ENCODE results near the gene TXNRD2. TPM values are rescaled to one million over a fixed set of nuclear protein-coding genes. Genes with fewer than 3 reads are reported as not detected.
"Not testable (repeated sequence)": the region's sequence is repeated elsewhere in the genome, so short reads cannot be mapped to it uniquely, and the experiment has no call there.

TXNRD2 gene
- total RNA-seq, 4 donors from 2014 or later: 8.0 to 11.3 (median 10.4) TPM

DNA sequence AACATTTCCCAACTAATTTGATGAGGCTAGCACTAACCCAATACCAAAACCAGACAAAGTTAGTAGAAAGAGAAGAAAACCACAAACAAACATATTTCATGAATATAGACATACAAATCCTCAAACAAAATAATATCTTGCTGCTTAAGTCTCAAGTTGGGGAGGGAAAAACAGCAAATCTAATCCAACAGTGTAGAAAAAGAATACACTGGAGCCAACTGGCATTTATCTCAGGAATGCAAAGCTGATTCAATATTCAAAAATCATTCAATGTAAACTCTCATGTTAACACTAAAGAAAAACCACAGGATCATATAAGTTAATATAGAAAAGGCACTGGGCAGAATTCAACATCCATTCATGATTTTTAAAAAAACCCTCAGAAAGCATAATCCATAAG, 105.1 kb downstream of the TXNRD2 start:
- Histone ChIP-seq H3K4me1 (peaks cover 0 to 14% (median 0%) of the 10 kb centered on the region in 3 donors), H3K27me3 (no peaks in the 10 kb centered on the region), H3K9me3 (no peaks in the 10 kb centered on the region), H3K27ac (no peak overlapping the region), H3K36me3 (no peaks in the 10 kb centered on the region), H3K4me3 (no peak overlapping the region)
- no peak for TF ChIP-seq POLR2A (IDR thresholded peaks at IDR 0.05)
- TF ChIP-seq, protein P1, sequence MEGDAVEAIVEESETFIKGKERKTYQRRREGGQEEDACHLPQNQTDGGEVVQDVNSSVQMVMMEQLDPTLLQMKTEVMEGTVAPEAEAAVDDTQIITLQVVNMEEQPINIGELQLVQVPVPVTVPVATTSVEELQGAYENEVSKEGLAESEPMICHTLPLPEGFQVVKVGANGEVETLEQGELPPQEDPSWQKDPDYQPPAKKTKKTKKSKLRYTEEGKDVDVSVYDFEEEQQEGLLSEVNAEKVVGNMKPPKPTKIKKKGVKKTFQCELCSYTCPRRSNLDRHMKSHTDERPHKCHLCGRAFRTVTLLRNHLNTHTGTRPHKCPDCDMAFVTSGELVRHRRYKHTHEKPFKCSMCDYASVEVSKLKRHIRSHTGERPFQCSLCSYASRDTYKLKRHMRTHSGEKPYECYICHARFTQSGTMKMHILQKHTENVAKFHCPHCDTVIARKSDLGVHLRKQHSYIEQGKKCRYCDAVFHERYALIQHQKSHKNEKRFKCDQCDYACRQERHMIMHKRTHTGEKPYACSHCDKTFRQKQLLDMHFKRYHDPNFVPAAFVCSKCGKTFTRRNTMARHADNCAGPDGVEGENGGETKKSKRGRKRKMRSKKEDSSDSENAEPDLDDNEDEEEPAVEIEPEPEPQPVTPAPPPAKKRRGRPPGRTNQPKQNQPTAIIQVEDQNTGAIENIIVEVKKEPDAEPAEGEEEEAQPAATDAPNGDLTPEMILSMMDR (IDR thresholded peaks at IDR 0.05): no peak
- intact Hi-C loops (cut with DNase I): no loop called here
- DNase-seq: no peak

DNA sequence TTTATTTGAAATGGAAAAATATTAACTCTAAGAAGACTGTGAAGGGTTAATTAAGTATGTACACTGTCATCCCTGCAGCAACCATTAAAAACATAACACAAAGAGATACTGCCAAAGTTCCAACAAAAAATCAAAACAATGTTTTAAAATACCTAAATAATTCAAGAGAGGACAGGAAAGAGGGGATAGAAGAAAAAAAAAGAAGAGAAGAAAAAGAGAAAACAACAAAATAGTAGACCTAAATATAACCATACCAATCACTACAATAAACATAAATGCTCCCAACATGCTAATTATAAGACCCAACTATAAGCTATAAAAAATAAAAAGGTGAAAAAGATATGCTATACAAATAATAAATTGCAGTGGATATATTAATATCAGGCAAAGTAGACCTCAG, 107.0 kb downstream of the TXNRD2 start:
- H3K36me3 ChIP-seq: no peaks in the 10 kb centered on the region
- no peaks in the 10 kb centered on the region for H3K27me3 ChIP-seq
- DNase-seq: no peak
- TF ChIP-seq POLR2A (IDR thresholded peaks at IDR 0.05): no peak
- TF ChIP-seq, protein P1 (IDR thresholded peaks at IDR 0.05): no peak
- no peak overlapping the region for H3K4me3 ChIP-seq
- no peak overlapping the region for H3K27ac ChIP-seq
- intact Hi-C loops (cut with DNase I): no loop called here
- peaks cover 0 to 14% (median 0%) of the 10 kb centered on the region in 3 donors for H3K4me1 ChIP-seq
- H3K9me3 ChIP-seq: no peaks in the 10 kb centered on the region

DNA sequence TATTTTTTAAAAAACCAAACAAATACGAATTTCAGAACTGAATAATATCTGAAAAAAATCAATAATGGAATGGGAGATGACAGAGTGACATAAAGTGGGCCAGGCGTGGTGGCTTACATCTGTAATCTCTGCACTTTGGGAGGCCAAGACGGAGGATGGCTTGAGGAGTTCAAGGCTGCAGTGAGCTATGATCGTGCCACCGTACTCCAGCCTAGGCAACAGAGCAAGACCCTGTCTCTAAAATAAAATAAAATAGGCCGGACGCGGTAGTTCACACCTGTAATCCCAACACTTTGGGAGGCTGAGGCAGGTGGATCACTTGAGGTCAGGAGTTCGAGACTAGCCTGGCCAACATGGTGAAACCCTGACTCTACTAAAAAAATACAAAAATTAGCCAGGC, 108.3 kb downstream of the TXNRD2 start:
- H3K4me1 ChIP-seq: peaks cover 0 to 14% (median 0%) of the 10 kb centered on the region in 3 donors
- H3K27ac ChIP-seq; H3K4me3 ChIP-seq; H3K27me3 ChIP-seq; DNase-seq; intact Hi-C loops (cut with DNase I); H3K36me3 ChIP-seq; H3K9me3 ChIP-seq: not testable (repeated sequence)
- 81 to 82% methylated on average over 9 of the region's 9 CpGs for WGBS, 2 donors

DNA sequence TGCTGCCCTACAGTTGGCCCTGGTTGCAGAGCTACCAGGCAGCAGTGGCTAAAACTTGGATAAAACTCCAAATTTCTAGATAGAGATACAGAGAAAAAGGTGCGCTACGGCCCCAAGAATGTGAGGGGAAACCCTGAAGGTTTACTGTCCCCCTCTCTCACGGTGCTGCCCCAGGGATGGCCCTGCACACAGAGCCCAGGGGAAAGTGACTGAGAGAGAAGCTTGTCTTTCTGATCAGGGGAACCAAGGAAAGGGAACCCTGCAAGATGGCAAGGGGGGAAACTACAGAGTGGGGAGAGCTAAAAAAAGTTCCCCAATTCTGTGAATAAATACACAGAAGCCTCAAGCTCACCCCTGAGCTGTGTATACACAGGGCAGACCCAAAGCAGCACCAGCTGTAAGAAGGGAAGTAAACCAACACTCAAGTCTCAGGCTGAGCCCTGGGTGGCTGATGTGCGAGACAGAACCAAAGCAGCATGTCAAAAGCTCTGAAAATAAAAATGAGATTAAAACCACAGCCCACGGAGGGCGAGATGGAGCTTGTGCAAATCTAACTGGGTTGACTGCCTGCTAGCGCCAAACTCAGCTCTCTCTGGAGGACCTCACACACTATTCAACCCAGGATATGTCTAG, 109.0 kb downstream of the TXNRD2 start:
- no peak for DNase-seq

DNA sequence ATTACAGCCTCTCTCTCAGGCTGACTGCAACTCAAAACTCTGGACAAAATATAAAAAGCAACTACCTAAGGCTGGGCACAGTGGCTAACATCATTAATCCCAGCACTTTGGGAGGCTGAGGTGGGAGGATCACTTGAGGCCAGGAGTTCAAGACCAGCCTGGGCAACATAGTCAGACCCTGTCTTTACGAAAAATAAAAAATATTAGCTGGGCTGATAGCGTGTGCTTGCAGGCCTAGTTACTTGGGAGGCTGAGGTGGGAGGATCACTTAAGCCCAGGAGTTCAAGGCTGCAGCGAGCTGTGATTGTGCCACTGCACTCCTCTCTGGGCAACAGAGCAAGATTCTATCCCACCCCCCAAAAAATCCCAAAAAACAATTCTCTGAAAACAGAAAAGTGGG, 109.6 kb downstream of the TXNRD2 start:
- 73% methylated on average over 3 of the region's 3 CpGs for WGBS, 2 donors
- intact Hi-C loops (cut with DNase I): not testable (repeated sequence)
- H3K4me1 ChIP-seq: peaks cover 0 to 24% (median 0%) of the 10 kb centered on the region in 3 donors

More for the DNA sequence above, 109.0 kb downstream of the TXNRD2 start:
- H3K27me3 ChIP-seq: no peaks in the 10 kb centered on the region
- intact Hi-C loops (cut with DNase I): no loop called here
- TF ChIP-seq, protein P1 (IDR thresholded peaks at IDR 0.05): no peak
- no peak for TF ChIP-seq POLR2A (IDR thresholded peaks at IDR 0.05)
- H3K9me3 ChIP-seq: no peaks in the 10 kb centered on the region
- H3K27ac ChIP-seq: no peak overlapping the region
- WGBS, 2 donors: 34 to 55% methylated on average over 7 of the region's 7 CpGs
- peaks cover 0 to 18% (median 0%) of the 10 kb centered on the region in 3 donors for H3K4me1 ChIP-seq
- no peaks in the 10 kb centered on the region for H3K36me3 ChIP-seq
- no peak overlapping the region for H3K4me3 ChIP-seq

DNA sequence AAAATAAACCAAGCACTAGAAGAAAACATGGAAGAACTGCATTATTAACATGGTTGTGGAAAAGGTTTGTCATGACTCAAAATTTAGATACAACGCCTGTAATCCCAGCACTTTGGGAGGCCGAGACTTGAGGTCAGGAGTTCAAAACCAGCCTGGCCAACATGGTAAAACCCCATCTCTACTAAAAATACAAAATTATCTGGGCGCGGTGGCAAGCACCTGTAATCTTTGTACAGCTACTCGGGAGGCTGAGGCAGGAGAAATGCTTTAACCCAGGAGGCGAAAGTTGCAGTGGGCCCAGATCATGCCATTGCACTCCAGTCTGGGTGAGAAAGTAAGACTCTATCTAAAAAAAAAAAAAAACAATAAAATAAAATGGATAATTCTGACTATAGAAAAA, 110.6 kb downstream of the TXNRD2 start:
- peaks cover 0 to 29% (median 0%) of the 10 kb centered on the region in 3 donors for H3K4me1 ChIP-seq
- H3K9me3 ChIP-seq: no peaks in the 10 kb centered on the region
- TF ChIP-seq, protein P1 (IDR thresholded peaks at IDR 0.05): no peak
- TF ChIP-seq POLR2A (IDR thresholded peaks at IDR 0.05): no peak
- 79 to 95% methylated on average over 6 of the region's 6 CpGs for WGBS, 2 donors
- H3K27me3 ChIP-seq: no peaks in the 10 kb centered on the region
- intact Hi-C loops (cut with DNase I): no loop called here
- H3K4me3 ChIP-seq: no peak overlapping the region
- H3K36me3 ChIP-seq: no peaks in the 10 kb centered on the region
- no peak for DNase-seq
- no peak overlapping the region for H3K27ac ChIP-seq

More for the DNA sequence above, 109.6 kb downstream of the TXNRD2 start:
- H3K27ac ChIP-seq, H3K4me3 ChIP-seq, DNase-seq, H3K27me3 ChIP-seq, H3K9me3 ChIP-seq, H3K36me3 ChIP-seq: not testable (repeated sequence)
